Measurements from ENCODE around the gene SDC4. TPM values are rescaled to one million over a fixed set of nuclear protein-coding genes. Genes with fewer than 3 reads are reported as not detected.

SDC4 gene
- total RNA-seq, 4 donors from 2014 or later: 50.4 to 168 (median 97.8) TPM

DNA sequence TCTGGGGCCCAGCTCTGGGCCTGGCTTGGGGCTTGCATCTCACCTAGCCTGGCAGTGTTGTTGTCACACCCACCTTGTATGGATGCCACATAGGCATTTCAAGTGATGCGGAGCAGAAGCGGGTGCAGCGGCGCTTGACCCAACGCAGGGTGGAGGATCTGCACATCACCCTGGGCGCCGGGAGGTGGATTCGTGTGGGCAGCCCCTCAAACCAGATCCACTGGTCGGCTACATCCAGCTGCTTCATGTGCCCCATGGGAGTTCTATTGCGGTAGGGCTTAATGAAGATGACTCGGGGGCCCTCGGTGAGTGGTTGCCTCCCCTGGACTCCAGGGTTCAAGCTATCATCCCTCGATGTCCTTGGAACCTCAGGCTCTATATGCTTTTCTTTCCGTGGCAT is 26.7 kb upstream of the SDC4 start:
- in situ Hi-C loops (cut with MboI; ENCODE audit: low sequenced_read_pairs in 4 of 4) (loop anchor here (5.0 to 25.0 kb wide), 6 partner anchors 37 to 1163 kb away; partner anchors contain the start of gene OSER1 (in 1 of the 4)), intact Hi-C loops (cut with DNase I; ENCODE audit: low total_unique reads) (loop anchor here (1.0 to 5.0 kb wide), 3 partner anchors 56 to 397 kb away; no protein-coding TSS in a partner anchor)
- Histone ChIP-seq H3K27me3 (no peaks in the 10 kb centered on the region), H3K36me3 (no peaks in the 10 kb centered on the region), H3K27ac (no peak overlapping the region), H3K4me3 (no peak overlapping the region), H3K9me3 (no peaks in the 10 kb centered on the region), H3K4me1 (peaks cover 6 to 12% of the 10 kb centered on the region in 2 donors)
- TF ChIP-seq, protein P1, sequence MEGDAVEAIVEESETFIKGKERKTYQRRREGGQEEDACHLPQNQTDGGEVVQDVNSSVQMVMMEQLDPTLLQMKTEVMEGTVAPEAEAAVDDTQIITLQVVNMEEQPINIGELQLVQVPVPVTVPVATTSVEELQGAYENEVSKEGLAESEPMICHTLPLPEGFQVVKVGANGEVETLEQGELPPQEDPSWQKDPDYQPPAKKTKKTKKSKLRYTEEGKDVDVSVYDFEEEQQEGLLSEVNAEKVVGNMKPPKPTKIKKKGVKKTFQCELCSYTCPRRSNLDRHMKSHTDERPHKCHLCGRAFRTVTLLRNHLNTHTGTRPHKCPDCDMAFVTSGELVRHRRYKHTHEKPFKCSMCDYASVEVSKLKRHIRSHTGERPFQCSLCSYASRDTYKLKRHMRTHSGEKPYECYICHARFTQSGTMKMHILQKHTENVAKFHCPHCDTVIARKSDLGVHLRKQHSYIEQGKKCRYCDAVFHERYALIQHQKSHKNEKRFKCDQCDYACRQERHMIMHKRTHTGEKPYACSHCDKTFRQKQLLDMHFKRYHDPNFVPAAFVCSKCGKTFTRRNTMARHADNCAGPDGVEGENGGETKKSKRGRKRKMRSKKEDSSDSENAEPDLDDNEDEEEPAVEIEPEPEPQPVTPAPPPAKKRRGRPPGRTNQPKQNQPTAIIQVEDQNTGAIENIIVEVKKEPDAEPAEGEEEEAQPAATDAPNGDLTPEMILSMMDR (IDR thresholded peaks at IDR 0.05 in 4 of 5, conservative IDR thresholded peaks at IDR 0.05 in 1 of 5): no peak
- no peak for TF ChIP-seq POLR2A (IDR thresholded peaks at IDR 0.05)
- no peak for DNase-seq
- ATAC-seq: no peak

DNA sequence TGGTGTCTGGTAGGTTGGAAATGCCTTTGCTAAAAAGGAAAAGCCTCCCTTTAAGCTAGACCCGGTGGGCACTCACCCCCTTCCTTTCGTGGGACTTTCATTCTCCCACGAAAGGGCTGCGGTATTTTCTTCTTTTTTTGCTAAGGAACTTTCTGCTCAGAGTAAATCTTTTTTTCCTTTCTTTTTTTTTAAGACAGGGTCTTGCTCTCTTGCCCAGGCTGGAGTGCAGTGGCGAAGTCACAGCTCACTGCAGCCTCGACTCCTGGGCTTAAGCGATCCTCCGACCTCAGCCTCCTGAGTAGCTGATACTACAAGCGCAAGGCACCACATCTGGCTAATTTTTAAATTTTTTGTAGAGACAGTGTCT is 25.9 kb upstream of the SDC4 start:
- no peak for TF ChIP-seq POLR2A (IDR thresholded peaks at IDR 0.05)
- TF ChIP-seq, protein P1 (IDR thresholded peaks at IDR 0.05 in 4 of 5, conservative IDR thresholded peaks at IDR 0.05 in 1 of 5): peak in 1 of 5 experiments; percentile 22
- no peak for ATAC-seq
- Histone ChIP-seq H3K27ac (peak overlapping the region; percentile 79 to 83 (median 80)), H3K4me1 (peaks cover 6 to 12% of the 10 kb centered on the region in 2 donors), H3K27me3 (no peaks in the 10 kb centered on the region), H3K4me3 (peak overlapping the region in 3 of 4 donors; percentile 63 to 70 (median 64)), H3K9me3 (no peaks in the 10 kb centered on the region), H3K36me3 (no peaks in the 10 kb centered on the region)
- DNase-seq: no peak
- in situ Hi-C loops (cut with MboI; ENCODE audit: low sequenced_read_pairs in 4 of 4) (loop anchor here (5.0 to 25.0 kb wide), 6 partner anchors 38 to 1162 kb away; partner anchors contain the start of gene OSER1 (in 1 of the 4)), intact Hi-C loops (cut with DNase I; ENCODE audit: low total_unique reads) (loop anchor here (1.0 to 5.0 kb wide), 3 partner anchors 55 to 398 kb away; no protein-coding TSS in a partner anchor)

DNA sequence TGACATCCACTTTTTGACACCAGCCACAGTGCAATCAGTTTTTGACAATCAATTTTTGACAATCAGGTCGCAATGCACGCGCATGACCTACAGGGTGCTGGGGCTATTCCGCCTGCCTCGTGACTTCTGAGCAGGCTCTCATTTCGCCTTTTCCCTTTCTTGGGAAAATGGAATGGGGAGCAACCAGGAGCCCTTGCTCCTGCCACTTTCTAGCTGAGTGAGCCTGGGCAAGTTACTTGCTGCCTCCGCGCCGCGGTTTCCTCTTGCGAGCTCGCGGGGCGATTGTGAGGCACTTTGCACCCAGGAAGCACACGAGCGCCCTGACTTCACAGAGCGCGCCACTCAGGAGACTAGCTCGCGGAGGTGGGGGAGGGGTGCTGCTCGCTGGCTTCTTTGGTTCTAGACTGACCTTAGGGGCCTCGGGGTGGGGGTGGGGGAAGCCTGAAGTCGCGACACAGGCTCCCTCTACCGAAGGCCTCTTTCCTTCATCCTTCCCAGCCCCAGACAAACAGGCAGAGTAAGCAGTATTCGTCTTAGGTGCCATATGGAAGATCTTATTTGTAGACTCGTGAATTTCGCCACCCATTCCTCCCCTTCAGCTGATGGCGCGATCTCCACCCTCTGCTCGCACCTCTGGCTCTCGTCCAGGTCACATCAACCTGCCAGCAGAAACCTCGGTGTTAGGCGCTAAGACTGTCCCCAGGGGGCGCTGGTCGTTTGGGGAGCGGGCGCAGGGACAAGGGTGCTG is 25.3 kb upstream of the SDC4 start:
- Histone ChIP-seq H3K27me3 (no peaks in the 10 kb centered on the region), H3K9me3 (no peaks in the 10 kb centered on the region), H3K36me3 (peaks cover 0 to under 1% of the 10 kb centered on the region in 2 donors), H3K27ac (peak overlapping the region; percentile 79 to 83 (median 80)), H3K4me3 (peak overlapping the region; percentile 63 to 70 (median 64)), H3K4me1 (peaks cover 6 to 12% of the 10 kb centered on the region in 2 donors)
- in situ Hi-C loops (cut with MboI; ENCODE audit: low sequenced_read_pairs in 4 of 4) (loop anchor here (5.0 to 25.0 kb wide), 6 partner anchors 39 to 1161 kb away; partner anchors contain the start of gene OSER1 (in 1 of the 4)), intact Hi-C loops (cut with DNase I; ENCODE audit: low total_unique reads) (loop anchor here (1.0 to 5.0 kb wide), 5 partner anchors 33 to 399 kb away; no protein-coding TSS in a partner anchor)
- DNase-seq (peak; percentile 69 to 79), ATAC-seq (peak; percentile 82 to 86)
- TF ChIP-seq POLR2A (IDR thresholded peaks at IDR 0.05): no peak
- TF ChIP-seq, protein P1 (IDR thresholded peaks at IDR 0.05 in 4 of 5, conservative IDR thresholded peaks at IDR 0.05 in 1 of 5): peak; percentile 85 to 91 (median 88)

DNA sequence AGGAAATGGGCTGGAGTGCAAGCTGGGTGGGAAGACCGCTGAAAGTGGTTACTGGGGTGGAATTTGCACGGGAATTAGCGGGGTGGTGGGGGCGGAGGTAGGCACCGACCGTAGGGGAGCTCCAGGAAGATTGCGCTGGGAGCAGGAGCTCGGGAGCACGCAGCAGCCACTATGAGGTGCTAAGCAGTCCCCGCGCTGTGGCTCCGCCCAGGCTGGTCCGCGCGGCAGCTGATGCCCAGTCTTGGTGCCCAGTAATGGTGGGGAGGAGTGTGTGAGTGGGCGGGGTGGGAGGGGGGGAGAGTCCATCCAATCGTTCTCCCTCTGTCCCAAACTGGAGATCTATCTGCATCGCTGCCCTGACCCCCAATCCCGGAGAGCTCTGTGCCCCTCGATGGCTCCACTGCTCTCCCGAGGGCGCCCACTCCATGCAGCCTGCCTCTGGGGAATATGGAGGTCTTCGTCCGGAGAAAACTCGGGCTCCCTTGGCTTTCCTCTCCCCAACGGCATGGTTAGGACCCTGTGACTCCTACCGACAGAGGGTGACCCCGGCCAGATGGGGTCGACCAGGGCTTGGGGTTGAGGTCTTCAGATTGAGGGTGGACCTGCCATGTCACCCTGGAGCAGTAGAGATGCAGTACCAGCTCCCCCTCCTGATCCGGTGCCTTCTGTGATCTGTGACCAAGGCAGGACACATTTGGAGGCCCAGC is 24.6 kb upstream of the SDC4 start:
- intact Hi-C loops (cut with DNase I; ENCODE audit: low total_unique reads): loop anchor here (1.0 to 5.0 kb wide), 3 partner anchors 34 to 400 kb away; no protein-coding TSS in a partner anchor
- in situ Hi-C loops (cut with MboI; ENCODE audit: low sequenced_read_pairs in 4 of 4): loop anchor here (5.0 to 25.0 kb wide), 6 partner anchors 40 to 1160 kb away; partner anchors contain the start of gene OSER1 (in 1 of the 4)
- peak in 1 of 2 donors; percentile 59 for DNase-seq
- H3K36me3 ChIP-seq: peaks cover 0 to 8% of the 10 kb centered on the region in 2 donors
- no peaks in the 10 kb centered on the region for H3K9me3 ChIP-seq
- TF ChIP-seq, protein P1 (IDR thresholded peaks at IDR 0.05 in 4 of 5, conservative IDR thresholded peaks at IDR 0.05 in 1 of 5): peak in 1 of 5 experiments; percentile 11
- TF ChIP-seq POLR2A (IDR thresholded peaks at IDR 0.05): no peak
- H3K27ac ChIP-seq: peak overlapping the region; percentile 79 to 83 (median 80)
- H3K4me3 ChIP-seq: peak overlapping the region; percentile 63 to 70 (median 64)
- H3K27me3 ChIP-seq: no peaks in the 10 kb centered on the region
- H3K4me1 ChIP-seq: peaks cover 6 to 12% of the 10 kb centered on the region in 2 donors
- ATAC-seq: peak in 1 of 2 donors; percentile 51
